B cell (primary cell): ENCODE results near the gene PRPF39. TPM values are rescaled to one million over a fixed set of nuclear protein-coding genes. Genes with fewer than 3 reads are reported as not detected.

Source experiments
- ATAC-seq: fragments of 200-7000 bp; cut with Tn5 transposase; one replicate; pipeline ENCODE4 v1.10.0; 2021; ENCODE audit warnings: low read depth, mild to moderate bottlenecking, moderate number of reproducible peaks, moderate library complexity
- CTCF ChIA-PET: fragments of 350-600 bp; sonication (Branson Sonifier 250); formaldehyde crosslinking; loops from one replicate; lab custom pipeline; 2021; ENCODE audit warnings: antibody characterized with exemption, inconsistent platforms; lab: Charles Lee
- POLR2A ChIA-PET: fragments of 350-600 bp; sonication (Branson Sonifier 250); formaldehyde crosslinking; loops from one replicate; lab custom pipeline; 2021; ENCODE audit warnings: antibody characterized with exemption; lab: Charles Lee
- DNase-seq: peaks from one replicate; pipeline ENCODE4 v3.0.0; 2013
- H2AFZ ChIP-seq: 2 replicates; pipeline ENCODE4 v1.6.1; 2012; ENCODE audit warnings: mild to moderate bottlenecking, low read depth, low read length; ENCODE audit not compliant: insufficient read depth, poor library complexity, severe bottlenecking
- H3K27ac ChIP-seq, 2 donors: 1 replicate in 1 of 2; 2 replicates in 1 of 2; pipeline ENCODE4 v1.5.1; 2012 to 2013; ENCODE audit warnings: low read length in 2 of 2, mild to moderate bottlenecking in 2 of 2, moderate library complexity in 1 of 2
- H3K27me3 ChIP-seq, 4 experiments: fragments of 200-600 bp in 1 of 4; sonication (generic) in 1 of 4; replicated peaks in 1 of 4; 1 replicate in 2 of 4; 2 replicates in 2 of 4; pipeline versions ENCODE4 v1.6.1 to v1.7.0; 2013 to 2016; ENCODE audit warnings: low read length in 3 of 4, mild to moderate bottlenecking in 2 of 4, mixed read lengths in 1 of 4, moderate library complexity in 1 of 4; ENCODE audit not compliant: insufficient read depth in 4 of 4, control insufficient read depth in 3 of 4; ENCODE audit errors: control extremely low read depth in 1 of 4
- H3K36me3 ChIP-seq, 2 experiments: replicated peaks in 1 of 2; 1 replicate in 1 of 2; 2 replicates in 1 of 2; pipeline versions ENCODE4 v1.6.1 to v1.7.1; 2013; ENCODE audit warnings: low read length in 1 of 2; ENCODE audit not compliant: insufficient read depth in 2 of 2, control insufficient read depth in 1 of 2; ENCODE audit errors: control extremely low read depth in 1 of 2, extremely low read depth in 1 of 2
- H3K4me1 ChIP-seq, 2 donors: fragments of 200-600 bp in 1 of 2; sonication (generic) in 1 of 2; 1 replicate in 1 of 2; 2 replicates in 1 of 2; pipeline versions ENCODE4 v1.5.1 to v1.6.1; 2013 to 2017; ENCODE audit warnings: low read length in 2 of 2; ENCODE audit not compliant: control insufficient read depth in 2 of 2, insufficient read depth in 2 of 2
- H3K4me2 ChIP-seq: replicated peaks from 2 replicates; pipeline ENCODE3; 2012; ENCODE audit warnings: mild to moderate bottlenecking, low read depth, low read length; ENCODE audit not compliant: poor library complexity, severe bottlenecking
- H3K4me3 ChIP-seq, 5 experiments: fragments of 200-600 bp in 1 of 5; sonication (generic) in 1 of 5; 1 replicate in 3 of 5; 2 replicates in 2 of 5; pipeline versions ENCODE4 v1.5.1 to v1.7.0; 2011 to 2016; ENCODE audit warnings: low read length in 4 of 5, mild to moderate bottlenecking in 4 of 5, low read depth in 2 of 5, control low read depth in 1 of 5, moderate library complexity in 1 of 5; ENCODE audit not compliant: insufficient read depth in 1 of 5; ENCODE audit errors: control extremely low read depth in 1 of 5, extremely low read depth in 1 of 5
- H3K79me2 ChIP-seq: fragments of 200-600 bp; sonication (generic); one replicate; pipeline ENCODE4 v1.6.0; 2016; ENCODE audit warnings: low read length; ENCODE audit not compliant: control insufficient read depth, insufficient read depth
- H3K9ac ChIP-seq: fragments of 200-600 bp; sonication (generic); 2 replicates; pipeline ENCODE4 v1.6.1; 2017; ENCODE audit warnings: mild to moderate bottlenecking, low read length, moderate library complexity
- H3K9me3 ChIP-seq, 3 donors: one replicate each; pipeline versions ENCODE4 v1.6.1 to v1.7.1; 2013; ENCODE audit warnings: low read length in 2 of 3; ENCODE audit not compliant: control insufficient read depth in 2 of 3, insufficient read depth in 1 of 3; ENCODE audit errors: control extremely low read depth in 1 of 3
- H4K20me1 ChIP-seq: 2 replicates; pipeline ENCODE4 v1.6.0; 2012; ENCODE audit warnings: mild to moderate bottlenecking, low read length; ENCODE audit not compliant: insufficient read depth, control insufficient read depth, poor library complexity, severe bottlenecking
- H3K27ac Mint-ChIP-seq: one replicate; pipeline ENCODE4 v1.8.0; 2021; ENCODE audit warnings: mixed read lengths
- H3K27me3 Mint-ChIP-seq: one replicate; pipeline ENCODE4 v1.8.0; 2021; ENCODE audit warnings: mixed read lengths
- H3K4me1 Mint-ChIP-seq: one replicate; pipeline ENCODE4 v1.8.0; 2021; ENCODE audit warnings: mixed read lengths
- H3K4me3 Mint-ChIP-seq: one replicate; pipeline ENCODE4 v1.8.0; 2021; ENCODE audit warnings: mixed read lengths
- H3K9me3 Mint-ChIP-seq: one replicate; pipeline ENCODE4 v1.8.0; 2022; ENCODE audit warnings: mixed read lengths; ENCODE audit not compliant: insufficient read depth
- EZH2 ChIP-seq: IDR thresholded peaks from 2 replicates; pipeline ENCODE4 v1.6.1; 2012; ENCODE audit warnings: borderline replicate concordance, low read depth, mild to moderate bottlenecking, moderate library complexity, low read length; ENCODE audit not compliant: insufficient read depth, poor library complexity, severe bottlenecking
- WGBS: methylation state at CpG from one replicate; pipeline ENCODE4 v1.1.5; 2013; ENCODE audit warnings: missing lambda C conversion rate; ENCODE audit not compliant: insufficient coverage; 5-methylcytosine and 5-hydroxymethylcytosine counted together
- intact Hi-C: fragments of 100-400 bp; cut with micrococcal nuclease; formaldehyde crosslinking; loops from one replicate; pipeline ENCODE4 v1.10.0; 2022
- polyA plus RNA-seq: library from polyadenylated mRNA; depleted of rRNA; stranded (reverse); fragments of >200 nt; gene quantifications from 2 replicates; pipeline ENCODE4 v1.2.3, GENCODE V29; 2012
- total RNA-seq, 2 donors: library from RNA; stranded (reverse); fragments of 120-200 nt in 1 of 2; gene quantifications; 1 replicate in 1 of 2; 2 replicates in 1 of 2; pipeline versions ENCODE4 v1.2.3 to v1.2.4, GENCODE V29; 2013 to 2022
- TF ChIP-seq, protein P1 (sequence below): fragments of 200-600 bp; IDR thresholded peaks from one replicate; pipeline ENCODE4 v1.8.0; 2022; ENCODE audit warnings: antibody characterized with exemption, mild to moderate bottlenecking

The PRPF39 gene
- total and polyA plus RNA-seq, 2 donors (not counting 1 experiment from before 2014, with no cell fraction given), result 64.8 to 72.7 TPM

DNA sequence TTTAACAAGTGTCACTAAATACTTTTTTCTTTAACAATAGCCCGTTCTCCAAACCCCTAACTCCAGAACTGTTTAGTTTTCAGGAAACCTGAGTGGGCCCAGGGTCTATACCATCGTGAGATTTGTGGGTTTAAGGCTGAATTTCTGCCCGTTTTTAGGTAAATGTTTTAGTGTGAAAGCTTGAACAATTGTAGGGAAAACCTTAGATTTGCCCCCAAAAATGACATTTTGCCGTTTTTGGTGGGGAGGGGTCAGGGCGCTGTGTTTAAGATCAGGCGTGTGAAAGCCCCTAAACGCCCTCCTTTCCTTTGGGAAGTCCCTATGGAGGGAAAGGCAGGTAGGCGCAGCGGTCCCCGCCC, 320 bp upstream of the PRPF39 start:
- Histone ChIP-seq H3K79me2 (peaks cover 47% of the 10 kb centered on the region), H4K20me1 (peaks cover 20% of the 10 kb centered on the region), H3K4me3 (peak overlapping the region; percentile 27 to 95 (median 91)), H3K9ac (peak overlapping the region; percentile 77), H3K9me3 (no peaks in the 10 kb centered on the region), H3K27ac (peak overlapping the region; percentile 66 to 96), H3K4me1 (peaks cover 18 to 31% of the 10 kb centered on the region in 2 donors), H3K27me3 (no peaks in the 10 kb centered on the region), H3K4me2 (peak overlapping the region; percentile 82), H3K36me3 (no peaks in the 10 kb centered on the region), H2AFZ (peak overlapping the region; percentile 88)
- ChIA-PET POLR2A (interaction anchor here (2.1 kb wide), 1 partner anchor 122 kb away, joined by 13 read pairs; the partner anchor contains the start of genes KLHL28 and TOGARAM1), CTCF (no interaction called here)
- TF ChIP-seq EZH2, result no peak
- TF ChIP-seq, protein P1, sequence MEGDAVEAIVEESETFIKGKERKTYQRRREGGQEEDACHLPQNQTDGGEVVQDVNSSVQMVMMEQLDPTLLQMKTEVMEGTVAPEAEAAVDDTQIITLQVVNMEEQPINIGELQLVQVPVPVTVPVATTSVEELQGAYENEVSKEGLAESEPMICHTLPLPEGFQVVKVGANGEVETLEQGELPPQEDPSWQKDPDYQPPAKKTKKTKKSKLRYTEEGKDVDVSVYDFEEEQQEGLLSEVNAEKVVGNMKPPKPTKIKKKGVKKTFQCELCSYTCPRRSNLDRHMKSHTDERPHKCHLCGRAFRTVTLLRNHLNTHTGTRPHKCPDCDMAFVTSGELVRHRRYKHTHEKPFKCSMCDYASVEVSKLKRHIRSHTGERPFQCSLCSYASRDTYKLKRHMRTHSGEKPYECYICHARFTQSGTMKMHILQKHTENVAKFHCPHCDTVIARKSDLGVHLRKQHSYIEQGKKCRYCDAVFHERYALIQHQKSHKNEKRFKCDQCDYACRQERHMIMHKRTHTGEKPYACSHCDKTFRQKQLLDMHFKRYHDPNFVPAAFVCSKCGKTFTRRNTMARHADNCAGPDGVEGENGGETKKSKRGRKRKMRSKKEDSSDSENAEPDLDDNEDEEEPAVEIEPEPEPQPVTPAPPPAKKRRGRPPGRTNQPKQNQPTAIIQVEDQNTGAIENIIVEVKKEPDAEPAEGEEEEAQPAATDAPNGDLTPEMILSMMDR, result no peak
- 4% methylated on average over 9 of the region's 10 CpGs for WGBS
- Mint-ChIP-seq H3K4me1 (peaks cover 45% of the 10 kb centered on the region), H3K9me3 (no peaks in the 10 kb centered on the region), H3K4me3 (peak overlapping the region; percentile 96), H3K27me3 (no peaks in the 10 kb centered on the region), H3K27ac (peak overlapping the region; percentile 96)
- intact Hi-C loops, result no loop called here
- DNase-seq, result no peak
- ATAC-seq, result no peak

DNA sequence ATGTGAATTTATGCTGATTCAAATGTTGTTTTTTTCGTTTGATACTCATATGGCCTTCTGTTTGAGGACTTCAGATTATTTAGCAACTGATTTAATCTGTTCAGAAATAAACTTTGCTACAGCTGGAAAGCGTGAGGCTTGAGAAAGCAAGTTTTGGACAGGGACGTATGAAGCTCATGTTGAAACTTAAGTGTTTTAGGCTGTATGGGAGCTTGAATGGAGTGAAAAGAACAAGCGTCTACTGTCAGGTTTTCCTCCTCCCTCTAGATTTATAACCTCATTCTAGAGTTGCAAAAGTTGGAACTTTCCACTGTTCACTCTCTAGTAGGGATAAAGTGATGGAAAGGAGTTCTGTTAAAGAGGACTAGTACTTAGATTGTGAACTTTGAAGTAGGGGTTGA, 1.0 kb downstream of the PRPF39 start:
- Mint-ChIP-seq H3K27ac (peak overlapping the region; percentile 64), H3K27me3 (no peaks in the 10 kb centered on the region), H3K4me1 (peaks cover 57% of the 10 kb centered on the region), H3K4me3 (peak overlapping the region; percentile 96), H3K9me3 (no peaks in the 10 kb centered on the region)
- Histone ChIP-seq H3K4me3 (peak overlapping the region; percentile 64 to 95 (median 91)), H3K9ac (peak overlapping the region; percentile 77), H3K4me1 (peaks cover 27 to 39% of the 10 kb centered on the region in 2 donors), H4K20me1 (peaks cover 21% of the 10 kb centered on the region), H3K27me3 (no peaks in the 10 kb centered on the region), H3K79me2 (peaks cover 60% of the 10 kb centered on the region), H3K36me3 (no peaks in the 10 kb centered on the region), H3K27ac (peak overlapping the region in 1 of 2 donors; percentile 96), H2AFZ (peak overlapping the region; percentile 88), H3K4me2 (peak overlapping the region; percentile 82), H3K9me3 (no peaks in the 10 kb centered on the region)
- TF ChIP-seq, protein P1, result no peak
- no peak for TF ChIP-seq EZH2
- ChIA-PET POLR2A (interaction anchor here (2.1 kb wide), 1 partner anchor 123 kb away, joined by 13 read pairs; the partner anchor contains the start of genes KLHL28 and TOGARAM1), CTCF (interaction anchor here (1.3 kb wide), 1 partner anchor 50 kb away, joined by 3 read pairs; no protein-coding TSS in a partner anchor)
- ATAC-seq (no peak), DNase-seq (peak; percentile 21)
- intact Hi-C loops, result loop anchor here (1.0 kb wide), 5 partner anchors 7 to 188 kb away; partner anchors contain the start of genes FKBP3, KLHL28 and MIS18BP1
- WGBS, result no CpG with 5 or more reads among the region's 4 CpGs
